A549 (cell line): Measurements from ENCODE around the gene B2M.

Experiments used
- GATA3 ChIP-seq: IDR thresholded peaks from 2 replicates; pipeline ENCODE4 v1.6.1; 2012; ENCODE audit warnings: borderline replicate concordance
- RAD21 ChIP-seq, 2 experiments: fragments of >200 bp in 1 of 2; sonication (Bioruptor Twin) in 1 of 2; formaldehyde crosslinking in 1 of 2; IDR thresholded peaks in 1 of 2; conservative IDR thresholded peaks in 1 of 2; 2 replicates in 1 of 2; 3 replicates in 1 of 2; pipeline ENCODE4 v1.6.1; 2012 to 2018; ENCODE audit warnings: inconsistent platforms in 1 of 2
- SMC3 ChIP-seq: fragments of >200 bp; sonication (Bioruptor Twin); formaldehyde crosslinking; IDR thresholded peaks from 3 replicates; pipeline ENCODE4 v1.6.1; 2018; ENCODE audit warnings: inconsistent platforms

DNA sequence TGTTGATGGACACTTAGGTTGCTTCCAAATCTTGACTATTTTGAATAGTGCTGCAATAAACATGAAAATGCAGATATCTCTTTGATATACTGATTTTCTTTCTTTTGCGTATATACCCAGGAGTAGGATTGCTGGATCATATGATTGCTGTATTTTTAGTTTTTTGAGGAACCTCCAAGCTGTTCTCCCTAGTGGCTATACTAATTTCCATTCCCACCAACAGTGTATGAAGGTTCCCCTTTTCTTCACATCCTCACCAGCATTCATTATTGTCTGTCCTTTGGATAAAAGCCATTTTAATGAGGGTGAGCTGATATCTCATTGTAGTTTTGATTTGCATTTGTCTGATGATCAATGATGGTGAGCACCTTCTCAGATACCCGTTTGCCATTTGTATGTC, 12.7 kb upstream of the B2M start:
- TF ChIP-seq SMC3, result no peak
- no peak for TF ChIP-seq GATA3
- TF ChIP-seq RAD21 (conservative IDR thresholded peaks at IDR 0.05 in 1 of 2, IDR thresholded peaks at IDR 0.05 in 1 of 2), result no peak
